Thyroid gland (tissue), 4 donors: ENCODE measurements around the gene CHD1L.

Experiments
- POLR2A ChIP-seq, 2 donors: fragments of 450-650 bp; IDR thresholded peaks; one replicate each; pipeline ENCODE4 v1.6.1; 2017; ENCODE audit warnings: antibody characterized with exemption in 2 of 2, mild to moderate bottlenecking in 2 of 2, moderate library complexity in 1 of 2
- TF ChIP-seq, protein P1 (sequence below), 6 experiments: fragments of 200-600 bp in 3 of 6; fragments of 450-650 bp in 3 of 6; sonication (generic) in 3 of 6; IDR thresholded peaks; one replicate each; pipeline ENCODE4 v1.5.1; 2016 to 2019; ENCODE audit warnings: antibody characterized with exemption in 6 of 6, mild to moderate bottlenecking in 2 of 6, inconsistent platforms in 1 of 6, moderate library complexity in 1 of 6

DNA sequence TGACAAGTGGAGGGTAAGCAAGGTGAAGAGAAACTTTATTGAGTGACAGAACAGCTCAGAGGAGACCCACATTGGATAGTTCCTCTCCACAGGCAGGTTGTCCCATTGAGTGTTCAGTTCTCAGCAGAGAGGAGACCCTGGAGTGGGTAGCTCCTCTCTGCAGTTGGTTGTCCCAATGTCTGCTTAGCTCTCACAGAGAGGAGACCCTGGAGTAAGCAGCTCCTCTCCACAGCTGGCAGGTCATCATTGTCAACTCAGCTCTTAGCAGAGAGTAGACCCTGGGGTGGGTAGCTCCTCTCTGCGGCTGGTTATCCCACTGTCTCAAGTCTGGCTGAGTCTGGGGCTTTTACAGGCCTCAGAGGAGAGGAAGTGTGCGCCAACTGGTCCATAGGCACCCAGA is 6.0 kb upstream of the CHD1L start:
- TF ChIP-seq POLR2A (IDR thresholded peaks at IDR 0.05) = no peak
- TF ChIP-seq, protein P1, sequence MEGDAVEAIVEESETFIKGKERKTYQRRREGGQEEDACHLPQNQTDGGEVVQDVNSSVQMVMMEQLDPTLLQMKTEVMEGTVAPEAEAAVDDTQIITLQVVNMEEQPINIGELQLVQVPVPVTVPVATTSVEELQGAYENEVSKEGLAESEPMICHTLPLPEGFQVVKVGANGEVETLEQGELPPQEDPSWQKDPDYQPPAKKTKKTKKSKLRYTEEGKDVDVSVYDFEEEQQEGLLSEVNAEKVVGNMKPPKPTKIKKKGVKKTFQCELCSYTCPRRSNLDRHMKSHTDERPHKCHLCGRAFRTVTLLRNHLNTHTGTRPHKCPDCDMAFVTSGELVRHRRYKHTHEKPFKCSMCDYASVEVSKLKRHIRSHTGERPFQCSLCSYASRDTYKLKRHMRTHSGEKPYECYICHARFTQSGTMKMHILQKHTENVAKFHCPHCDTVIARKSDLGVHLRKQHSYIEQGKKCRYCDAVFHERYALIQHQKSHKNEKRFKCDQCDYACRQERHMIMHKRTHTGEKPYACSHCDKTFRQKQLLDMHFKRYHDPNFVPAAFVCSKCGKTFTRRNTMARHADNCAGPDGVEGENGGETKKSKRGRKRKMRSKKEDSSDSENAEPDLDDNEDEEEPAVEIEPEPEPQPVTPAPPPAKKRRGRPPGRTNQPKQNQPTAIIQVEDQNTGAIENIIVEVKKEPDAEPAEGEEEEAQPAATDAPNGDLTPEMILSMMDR (IDR thresholded peaks at IDR 0.05) = no peak
